ENCODE results near the gene ADI1. TPM values are rescaled to one million over a fixed set of nuclear protein-coding genes. Genes with fewer than 3 reads are reported as not detected.

Gene ADI1
- total and polyA plus RNA-seq, 10 of the 15 experiments (the other 5 are each of a cell fraction or from before 2014, with no cell fraction given): 4.4 to 78.7 (median 17.2) TPM

- no peak overlapping the region for H3K9ac ChIP-seq (ENCODE audit: control insufficient read depth, insufficient read depth, low read length)
- no peaks in the 10 kb centered on the region for H3K79me2 ChIP-seq (ENCODE audit: control insufficient read depth, insufficient read depth, low read length)
- H3K36me3 ChIP-seq (ENCODE audit: control insufficient read depth in 2 of 2, insufficient read depth in 2 of 2, low read length in 1 of 2): no peaks in the 10 kb centered on the region; a peak in 1 of 4 replicates
- RAD21 ChIA-PET (ENCODE audit: unreplicated experiment): no interaction called here
- intact Hi-C loops (cut with micrococcal nuclease; ENCODE audit: unreplicated experiment): no loop called here
- no peaks in the 10 kb centered on the region for H3K4me1 ChIP-seq (ENCODE audit: control insufficient read depth, insufficient read depth, low read length)
- no peaks in the 10 kb centered on the region for H3K9me3 ChIP-seq (replicated peaks; ENCODE audit: control insufficient read depth, insufficient read depth, low read length)
- POLR2A ChIA-PET: no interaction called here
- H4K20me1 ChIP-seq (ENCODE audit: control insufficient read depth, insufficient read depth): no peaks in the 10 kb centered on the region
- FAIRE-seq (no peak), ATAC-seq (no peak; the same call in 2 of the 3 replicates), DNase-seq (ENCODE audit: low read depth, low spot score) (no peak)
- WGBS (ENCODE audit: insufficient coverage, insufficient replicate concordance, low lambda C conversion rate, missing lambda C conversion rate): 68% methylated on average over 17 of the region's 17 CpGs
- H3K27me3 ChIP-seq (replicated peaks in 1 of 2; ENCODE audit: control insufficient read depth in 2 of 2, insufficient read depth in 2 of 2, low read length in 1 of 2): no peaks in the 10 kb centered on the region
- H3K4me2 ChIP-seq (ENCODE audit: control insufficient read depth, insufficient read depth): no peak overlapping the region
- H2AFZ ChIP-seq (ENCODE audit: control insufficient read depth, low read depth, low read length): no peak overlapping the region
- in situ Hi-C loops (cut with MboI): no loop called here
- SMC1A ChIA-PET (ENCODE audit: uncharacterized antibody, unreplicated experiment): interaction anchor here (1.8 kb wide), 1 partner anchor 68 kb away, joined by 3 read pairs; no protein-coding TSS in a partner anchor
- BruUV-seq (replicated peaks): no TSS peak
- CTCF ChIA-PET: no interaction called here
- no peak overlapping the region for H3K27ac ChIP-seq (ENCODE audit: control insufficient read depth, insufficient read depth)
- no peak overlapping the region for H3K4me3 ChIP-seq
- TF ChIP-seq PRDM15 (CRISPR knock-in tag; IDR thresholded peaks at IDR 0.05): no peak
- TF ChIP-seq POLR2AphosphoS2 (IDR thresholded peaks at IDR 0.05; ENCODE audit: low read depth, low read length): no peak
- TF ChIP-seq ZBTB4 (CRISPR knock-in tag; IDR thresholded peaks at IDR 0.05): no peak
- no peak for TF ChIP-seq LARP7 (IDR thresholded peaks at IDR 0.05)
- no peak for TF ChIP-seq HCFC1 (IDR thresholded peaks at IDR 0.05; ENCODE audit: low read length)
- TF ChIP-seq SUPT20H (IDR thresholded peaks at IDR 0.05; ENCODE audit: borderline replicate concordance, control insufficient read depth, low read depth, low read length): no peak
- TF ChIP-seq MEF2A (IDR thresholded peaks at IDR 0.05; ENCODE audit: insufficient read depth, low read depth, low read length): no peak
- TF ChIP-seq RELB (IDR thresholded peaks at IDR 0.05; ENCODE audit: low read depth): no peak
- TF ChIP-seq NR2F1 (conservative IDR thresholded peaks at IDR 0.05): no peak
- no peak for TF ChIP-seq CBX3 (IDR thresholded peaks at IDR 0.05; ENCODE audit: borderline replicate concordance, low read depth)
- TF ChIP-seq ZNF217 (IDR thresholded peaks at IDR 0.05): no peak
- no peak for TF ChIP-seq SMAD1 (IDR thresholded peaks at IDR 0.05; ENCODE audit: low read depth, partially characterized antibody)
- TF ChIP-seq CHD2 (IDR thresholded peaks at IDR 0.05; ENCODE audit: borderline replicate concordance, low read depth, low read length): no peak
Measured at GRCh38 chr2:3491716-3492474, 27.4 kb downstream of the ADI1 start.
